Caco-2 (cell line): ENCODE results near the gene P2RX1. TPM values are rescaled to one million over a fixed set of nuclear protein-coding genes. Genes with fewer than 3 reads are reported as not detected.

Experiments used
- BruUV-seq: library from RNA; stranded (reverse); fragments of 400-500 nt; replicated peaks from 2 replicates; lab custom pipeline; 2021; lab: Mats Ljungman, UMichigan
- CTCF ChIA-PET: fragments of 300-600 bp; sonication (Branson Sonifier 250); formaldehyde crosslinking; loops from one replicate; lab custom pipeline; 2022; ENCODE audit warnings: antibody characterized with exemption; lab: Charles Lee
- POLR2A ChIA-PET: fragments of 300-600 bp; sonication (Branson Sonifier 250); formaldehyde crosslinking; loops from one replicate; lab custom pipeline; 2022; ENCODE audit warnings: antibody characterized with exemption; lab: Charles Lee
- DNase-seq, 2 experiments: peaks; one replicate each; pipeline versions ENCODE4 v3.0.0 to v3.0.0-alpha.2; 2020 to 2022
- H3K27me3 ChIP-seq: replicated peaks from 2 replicates; pipeline ENCODE4 v1.6.0; 2011; ENCODE audit warnings: low read length; ENCODE audit not compliant: control insufficient read depth, insufficient read depth
- H3K36me3 ChIP-seq: 2 replicates; pipeline ENCODE4 v1.5.1; 2011; ENCODE audit warnings: low read length; ENCODE audit not compliant: control insufficient read depth, insufficient read depth
- H3K4me1 ChIP-seq: fragments of 250-450 bp; sonication (Bioruptor Pico); 2 replicates; pipeline ENCODE4 v1.5.1; 2020; ENCODE audit warnings: mild to moderate bottlenecking
- H3K4me3 ChIP-seq: 2 replicates; pipeline ENCODE4 v1.5.1; 2011; ENCODE audit warnings: low read depth, mild to moderate bottlenecking, control low read depth, low read length
- H3K9me3 ChIP-seq: fragments of 250-450 bp; sonication (Bioruptor Pico); 2 replicates; pipeline ENCODE4 v1.5.1; 2020; ENCODE audit warnings: mild to moderate bottlenecking, moderate library complexity
- H3K27ac Mint-ChIP-seq: one replicate; pipeline ENCODE4 v1.8.0; 2022; ENCODE audit warnings: mixed read lengths; ENCODE audit not compliant: unreplicated experiment
- H3K27me3 Mint-ChIP-seq: one replicate; pipeline ENCODE4 v1.8.0; 2022; ENCODE audit warnings: mixed read lengths; ENCODE audit not compliant: insufficient read depth, unreplicated experiment
- H3K36me3 Mint-ChIP-seq: one replicate; pipeline ENCODE4 v1.8.0; 2022; ENCODE audit warnings: mild to moderate bottlenecking, mixed read lengths; ENCODE audit not compliant: insufficient read depth, unreplicated experiment
- H3K4me1 Mint-ChIP-seq: one replicate; pipeline ENCODE4 v1.8.0; 2022; ENCODE audit warnings: low read depth, mixed read lengths; ENCODE audit not compliant: unreplicated experiment
- H3K4me3 Mint-ChIP-seq: one replicate; pipeline ENCODE4 v1.8.0; 2022; ENCODE audit warnings: mild to moderate bottlenecking, moderate library complexity, mixed read lengths; ENCODE audit not compliant: unreplicated experiment
- H3K9me3 Mint-ChIP-seq: one replicate; pipeline ENCODE4 v1.8.0; 2022; ENCODE audit warnings: mixed read lengths; ENCODE audit not compliant: unreplicated experiment
- intact Hi-C: fragments of 100-400 bp; cut with micrococcal nuclease; formaldehyde crosslinking; loops from one replicate; pipeline ENCODE4 v1.10.0; 2022; ENCODE audit not compliant: unreplicated experiment
- total RNA-seq: library from RNA; stranded (reverse); gene quantifications from 2 replicates; pipeline ENCODE4 v1.2.3, GENCODE V29; 2022
- TF ChIP-seq, protein P1 (sequence below), 2 experiments: fragments of 200-600 bp in 1 of 2; IDR thresholded peaks; 1 replicate in 1 of 2; 2 replicates in 1 of 2; pipeline versions ENCODE4 v1.5.1 to v1.8.0; 2011 to 2022; ENCODE audit warnings: antibody characterized with exemption in 1 of 2, control low read depth in 1 of 2, inconsistent platforms in 1 of 2, low read depth in 1 of 2, low read length in 1 of 2, mild to moderate bottlenecking in 1 of 2, moderate library complexity in 1 of 2; ENCODE audit not compliant: insufficient read depth in 1 of 2, severe bottlenecking in 1 of 2, unreplicated experiment in 1 of 2

P2RX1 gene
- total RNA-seq, 1 experiment from 2014 or later = 0.23 TPM

DNA sequence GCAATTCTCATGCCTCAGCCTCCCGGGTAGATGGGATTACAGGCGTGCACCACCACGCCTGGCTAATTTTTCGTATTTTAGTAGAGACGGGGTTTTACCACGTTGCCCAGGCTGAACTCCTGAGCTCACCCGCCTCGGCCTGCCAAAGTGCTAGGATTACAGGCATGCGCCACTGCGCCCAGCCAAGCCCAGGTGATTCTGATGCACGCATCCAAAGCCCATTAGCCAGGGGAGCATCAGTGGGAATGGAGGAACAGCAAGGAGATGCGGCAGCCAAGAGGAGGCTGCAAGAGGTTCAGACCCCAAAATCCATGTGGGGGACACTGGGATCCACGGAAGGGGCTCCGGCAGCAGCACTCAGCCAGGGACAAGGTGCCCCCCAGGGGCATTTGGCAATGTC, 35.9 kb upstream of the P2RX1 start:
- no peaks in the 10 kb centered on the region for H3K36me3 Mint-ChIP-seq
- no peaks in the 10 kb centered on the region for H3K36me3 ChIP-seq
- intact Hi-C loops = no loop called here
- H3K27me3 Mint-ChIP-seq = no peaks in the 10 kb centered on the region
- no peaks in the 10 kb centered on the region for H3K4me1 Mint-ChIP-seq
- H3K4me3 Mint-ChIP-seq = no peak overlapping the region
- TF ChIP-seq, protein P1, sequence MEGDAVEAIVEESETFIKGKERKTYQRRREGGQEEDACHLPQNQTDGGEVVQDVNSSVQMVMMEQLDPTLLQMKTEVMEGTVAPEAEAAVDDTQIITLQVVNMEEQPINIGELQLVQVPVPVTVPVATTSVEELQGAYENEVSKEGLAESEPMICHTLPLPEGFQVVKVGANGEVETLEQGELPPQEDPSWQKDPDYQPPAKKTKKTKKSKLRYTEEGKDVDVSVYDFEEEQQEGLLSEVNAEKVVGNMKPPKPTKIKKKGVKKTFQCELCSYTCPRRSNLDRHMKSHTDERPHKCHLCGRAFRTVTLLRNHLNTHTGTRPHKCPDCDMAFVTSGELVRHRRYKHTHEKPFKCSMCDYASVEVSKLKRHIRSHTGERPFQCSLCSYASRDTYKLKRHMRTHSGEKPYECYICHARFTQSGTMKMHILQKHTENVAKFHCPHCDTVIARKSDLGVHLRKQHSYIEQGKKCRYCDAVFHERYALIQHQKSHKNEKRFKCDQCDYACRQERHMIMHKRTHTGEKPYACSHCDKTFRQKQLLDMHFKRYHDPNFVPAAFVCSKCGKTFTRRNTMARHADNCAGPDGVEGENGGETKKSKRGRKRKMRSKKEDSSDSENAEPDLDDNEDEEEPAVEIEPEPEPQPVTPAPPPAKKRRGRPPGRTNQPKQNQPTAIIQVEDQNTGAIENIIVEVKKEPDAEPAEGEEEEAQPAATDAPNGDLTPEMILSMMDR (IDR thresholded peaks at IDR 0.05; ENCODE audit: insufficient read depth in 1 of 2, low read depth in 1 of 2, low read length in 1 of 2, severe bottlenecking in 1 of 2, unreplicated experiment in 1 of 2) = no peak
- no peak overlapping the region for H3K27ac Mint-ChIP-seq
- no peaks in the 10 kb centered on the region for H3K9me3 Mint-ChIP-seq
- no peaks in the 10 kb centered on the region for H3K9me3 ChIP-seq
- no peak overlapping the region for H3K4me3 ChIP-seq
- POLR2A ChIA-PET = no interaction called here
- H3K27me3 ChIP-seq = no peaks in the 10 kb centered on the region
- DNase-seq = no peak
- CTCF ChIA-PET = no interaction called here
- H3K4me1 ChIP-seq = no peaks in the 10 kb centered on the region
- BruUV-seq = no TSS peak

DNA sequence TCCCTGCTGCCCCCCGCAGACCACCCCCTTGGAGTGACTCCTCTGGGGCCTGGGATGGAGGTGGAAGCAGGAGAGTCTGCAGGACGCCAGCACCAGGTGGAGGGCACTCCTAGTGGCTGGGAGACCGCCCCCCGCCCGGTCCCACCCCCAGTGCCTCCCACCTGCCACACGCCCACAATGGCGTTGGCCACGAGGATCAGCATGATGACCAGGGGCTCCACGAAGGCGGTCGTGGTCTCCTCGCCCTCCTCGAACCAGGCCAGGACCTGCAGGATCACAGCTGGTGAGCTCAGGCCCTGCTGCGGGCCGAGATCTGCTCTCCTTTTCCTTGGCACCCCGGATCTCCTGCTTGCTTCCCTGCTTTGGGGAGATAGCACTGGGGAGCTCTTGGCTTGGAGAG, 35.2 kb upstream of the P2RX1 start:
- ChIA-PET POLR2A (no interaction called here), CTCF (no interaction called here)
- no peaks in the 10 kb centered on the region for H3K9me3 Mint-ChIP-seq
- intact Hi-C loops = no loop called here
- TF ChIP-seq, protein P1 (IDR thresholded peaks at IDR 0.05; ENCODE audit: insufficient read depth in 1 of 2, low read depth in 1 of 2, low read length in 1 of 2, severe bottlenecking in 1 of 2, unreplicated experiment in 1 of 2) = no peak
- H3K36me3 Mint-ChIP-seq = no peaks in the 10 kb centered on the region
- H3K27me3 Mint-ChIP-seq = no peaks in the 10 kb centered on the region
- Histone ChIP-seq H3K9me3 (no peaks in the 10 kb centered on the region), H3K36me3 (no peaks in the 10 kb centered on the region), H3K4me1 (no peaks in the 10 kb centered on the region), H3K4me3 (no peak overlapping the region), H3K27me3 (no peaks in the 10 kb centered on the region)
- no TSS peak for BruUV-seq
- no peak overlapping the region for H3K4me3 Mint-ChIP-seq
- no peak overlapping the region for H3K27ac Mint-ChIP-seq
- no peaks in the 10 kb centered on the region for H3K4me1 Mint-ChIP-seq
- DNase-seq = no peak

DNA sequence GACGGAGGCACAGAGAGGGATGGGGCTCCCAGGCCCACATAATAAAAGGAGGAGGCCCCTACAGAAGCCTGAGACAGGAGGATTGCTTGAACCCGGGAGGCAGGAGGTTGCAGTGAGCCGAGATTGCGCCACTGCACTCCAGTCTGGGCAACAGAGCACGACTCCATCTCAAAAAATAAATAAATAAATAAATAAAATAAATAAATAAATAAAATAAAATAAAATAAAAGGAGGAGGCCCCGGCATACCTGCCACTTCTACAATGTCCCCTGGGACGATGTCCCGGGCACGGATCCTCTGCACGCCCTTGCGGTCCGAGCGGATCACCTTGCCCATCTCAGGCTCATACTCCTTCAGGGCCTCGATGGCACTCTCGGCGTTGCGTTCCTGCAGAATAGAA, 34.7 kb upstream of the P2RX1 start:
- no peak for DNase-seq
- no TSS peak for BruUV-seq
- no peaks in the 10 kb centered on the region for H3K36me3 Mint-ChIP-seq
- no peak overlapping the region for H3K4me3 Mint-ChIP-seq
- TF ChIP-seq, protein P1 (IDR thresholded peaks at IDR 0.05; ENCODE audit: insufficient read depth in 1 of 2, low read depth in 1 of 2, low read length in 1 of 2, severe bottlenecking in 1 of 2, unreplicated experiment in 1 of 2) = no peak
- Histone ChIP-seq H3K27me3 (no peaks in the 10 kb centered on the region), H3K36me3 (no peaks in the 10 kb centered on the region), H3K9me3 (no peaks in the 10 kb centered on the region), H3K4me3 (no peak overlapping the region), H3K4me1 (no peaks in the 10 kb centered on the region)
- H3K27ac Mint-ChIP-seq = no peak overlapping the region
- POLR2A ChIA-PET = no interaction called here
- intact Hi-C loops = no loop called here
- no peaks in the 10 kb centered on the region for H3K27me3 Mint-ChIP-seq
- no peaks in the 10 kb centered on the region for H3K4me1 Mint-ChIP-seq
- H3K9me3 Mint-ChIP-seq = no peaks in the 10 kb centered on the region
- CTCF ChIA-PET = no interaction called here
